CD14-positive monocyte (primary cell): ENCODE data around the gene DPP6. TPM values are rescaled to one million over a fixed set of nuclear protein-coding genes. Genes with fewer than 3 reads are reported as not detected.

Experiments
- DNase-seq, 3 donors: peaks; one replicate each; pipeline ENCODE4 v3.0.0-alpha.2; 2011 to 2022
- H2AFZ ChIP-seq: 2 replicates; pipeline ENCODE4 v1.6.0; 2012; ENCODE audit warnings: mild to moderate bottlenecking, low read depth, low read length, inconsistent platforms; ENCODE audit not compliant: insufficient read depth, poor library complexity, severe bottlenecking
- H3K27ac ChIP-seq, 2 donors: 1 replicate in 1 of 2; 2 replicates in 1 of 2; pipeline ENCODE4 v1.5.1; 2012 to 2013; ENCODE audit warnings: low read length in 2 of 2, control low read depth in 1 of 2, inconsistent platforms in 1 of 2, low read depth in 1 of 2, mild to moderate bottlenecking in 1 of 2
- H3K27me3 ChIP-seq, 2 donors: one replicate each; pipeline versions ENCODE4 v1.6.0 to v1.6.1; 2011 to 2013; ENCODE audit warnings: low read length in 2 of 2; ENCODE audit not compliant: control insufficient read depth in 2 of 2, insufficient read depth in 2 of 2
- H3K36me3 ChIP-seq, 2 donors: replicated peaks in 1 of 2; 1 replicate in 1 of 2; 2 replicates in 1 of 2; pipeline versions ENCODE4 v1.5.1 to v1.6.1; 2012 to 2013; ENCODE audit warnings: low read length in 2 of 2, control low read depth in 1 of 2, inconsistent platforms in 1 of 2, mild to moderate bottlenecking in 1 of 2; ENCODE audit not compliant: insufficient read depth in 2 of 2, control insufficient read depth in 1 of 2
- H3K4me1 ChIP-seq, 2 donors: 1 replicate in 1 of 2; 2 replicates in 1 of 2; pipeline versions ENCODE4 v1.5.1 to v1.6.1; 2012 to 2013; ENCODE audit warnings: low read length in 2 of 2, control low read depth in 1 of 2, inconsistent platforms in 1 of 2, mild to moderate bottlenecking in 1 of 2, moderate library complexity in 1 of 2; ENCODE audit not compliant: insufficient read depth in 2 of 2, control insufficient read depth in 1 of 2
- H3K4me2 ChIP-seq: replicated peaks from 2 replicates; pipeline ENCODE3; 2012; ENCODE audit warnings: low read length, moderate library complexity, mild to moderate bottlenecking; ENCODE audit not compliant: poor library complexity, severe bottlenecking; ENCODE audit errors: extremely low read depth
- H3K4me3 ChIP-seq, 3 experiments: fragments of 200-600 bp in 1 of 3; sonication (generic) in 1 of 3; replicated peaks in 1 of 3; 1 replicate in 2 of 3; 2 replicates in 1 of 3; pipeline ENCODE4 v1.5.1; 2011 to 2013; ENCODE audit warnings: low read length in 3 of 3, mild to moderate bottlenecking in 3 of 3, control low read depth in 2 of 3, low read depth in 2 of 3, inconsistent platforms in 1 of 3, moderate library complexity in 1 of 3
- H3K79me2 ChIP-seq: 2 replicates; pipeline ENCODE4 v1.6.0; 2012; ENCODE audit warnings: mild to moderate bottlenecking, control low read depth, inconsistent platforms, low read length, moderate library complexity; ENCODE audit not compliant: insufficient read depth
- H3K9ac ChIP-seq: 2 replicates; pipeline ENCODE4 v1.6.0; 2017; ENCODE audit warnings: low read length, mild to moderate bottlenecking; ENCODE audit not compliant: insufficient read depth, poor library complexity, severe bottlenecking
- H3K9me3 ChIP-seq, 2 donors: replicated peaks in 1 of 2; 1 replicate in 1 of 2; 2 replicates in 1 of 2; pipeline versions ENCODE4 v1.5.1 to v1.6.1; 2012 to 2013; ENCODE audit warnings: low read length in 2 of 2, control low read depth in 1 of 2; ENCODE audit not compliant: control insufficient read depth in 1 of 2, insufficient read depth in 1 of 2
- H4K20me1 ChIP-seq: 2 replicates; pipeline ENCODE4 v1.6.0; 2012; ENCODE audit warnings: mild to moderate bottlenecking, low read length, control low read depth, moderate library complexity; ENCODE audit not compliant: insufficient read depth
- H3K27ac Mint-ChIP-seq, 7 donors: one replicate each; pipeline ENCODE4 v1.8.0; 2020; ENCODE audit warnings: mild to moderate bottlenecking in 7 of 7, mixed read lengths in 7 of 7, moderate library complexity in 6 of 7, inconsistent platforms in 2 of 7
- H3K27me3 Mint-ChIP-seq, 3 donors: one replicate each; pipeline ENCODE4 v1.8.0; 2021 to 2022; ENCODE audit warnings: low read depth in 3 of 3, mild to moderate bottlenecking in 3 of 3, mixed read lengths in 3 of 3, moderate library complexity in 3 of 3, inconsistent platforms in 1 of 3
- H3K36me3 Mint-ChIP-seq, 2 donors: one replicate each; pipeline ENCODE4 v1.8.0; 2020; ENCODE audit warnings: mixed read lengths in 2 of 2, inconsistent platforms in 1 of 2, mild to moderate bottlenecking in 1 of 2
- H3K4me1 Mint-ChIP-seq: one replicate; pipeline ENCODE4 v1.8.0; 2020; ENCODE audit warnings: mild to moderate bottlenecking, mixed read lengths
- H3K4me3 Mint-ChIP-seq, 2 donors: one replicate each; pipeline ENCODE4 v1.8.0; 2020; ENCODE audit warnings: mild to moderate bottlenecking in 2 of 2, mixed read lengths in 2 of 2, moderate library complexity in 1 of 2
- H3K9me3 Mint-ChIP-seq, 7 donors: one replicate each; pipeline ENCODE4 v1.8.0; 2020 to 2022; ENCODE audit warnings: mixed read lengths in 7 of 7, mild to moderate bottlenecking in 6 of 7, moderate library complexity in 6 of 7, inconsistent platforms in 2 of 7
- CTCF ChIP-seq: fragments of 200-600 bp; IDR thresholded peaks from one replicate; pipeline ENCODE4 v1.8.0; 2022; ENCODE audit warnings: antibody characterized with exemption, mild to moderate bottlenecking
- WGBS: methylation state at CpG from one replicate; pipeline ENCODE4 v1.1.5; 2013; ENCODE audit warnings: missing lambda C conversion rate; ENCODE audit not compliant: insufficient coverage; 5-methylcytosine and 5-hydroxymethylcytosine counted together
- intact Hi-C, 2 donors: fragments of 100-400 bp; cut with micrococcal nuclease; formaldehyde crosslinking; loops; one replicate each; pipeline versions ENCODE4 v1.15.0 to v1.15.1; 2023
- polyA plus RNA-seq, 3 donors: library from polyadenylated mRNA; depleted of rRNA in 1 of 3; unstranded in 2 of 3; stranded (reverse) in 1 of 3; fragments of 300-500 nt in 2 of 3; fragments of >200 nt in 1 of 3; fragmentation: Illumina TruSeq in 2 of 3; gene quantifications; 1 replicate in 2 of 3; 2 replicates in 1 of 3; pipeline ENCODE4 v1.2.3, GENCODE V29; 2012 to 2021

Gene DPP6
- polyA plus RNA-seq, 3 donors = not detected

GRCh38 chr7:154633641-154634040 is 581.4 kb downstream of the DPP6 start:
- H3K27me3 Mint-ChIP-seq = peaks cover 0 to under 1% (median 0%) of the 10 kb centered on the region in 3 donors
- peaks cover 15 to 36% (median 30%) of the 10 kb centered on the region in 7 donors for H3K9me3 Mint-ChIP-seq
- DNase-seq = no peak
- Histone ChIP-seq H2AFZ (no peak overlapping the region), H4K20me1 (no peaks in the 10 kb centered on the region), H3K27ac (no peak overlapping the region), H3K4me3 (no peak overlapping the region), H3K9me3 (peaks cover 35 to 58% of the 10 kb centered on the region in 2 donors), H3K4me1 (no peaks in the 10 kb centered on the region), H3K9ac (no peak overlapping the region), H3K36me3 (no peaks in the 10 kb centered on the region), H3K27me3 (no peaks in the 10 kb centered on the region), H3K4me2 (no peak overlapping the region), H3K79me2 (no peaks in the 10 kb centered on the region)
- H3K36me3 Mint-ChIP-seq = no peaks in the 10 kb centered on the region
- no peak overlapping the region for H3K4me3 Mint-ChIP-seq
- WGBS = no CpG with 5 or more reads among the region's 3 CpGs
- no peak for TF ChIP-seq CTCF
- H3K4me1 Mint-ChIP-seq = no peaks in the 10 kb centered on the region
- intact Hi-C loops = no loop called here
- H3K27ac Mint-ChIP-seq = no peak overlapping the region

- Histone ChIP-seq H3K9me3 (peaks cover 33 to 43% of the 10 kb centered on the region in 2 donors), H3K4me2 (no peak overlapping the region), H3K27ac (no peak overlapping the region), H3K79me2 (no peaks in the 10 kb centered on the region), H2AFZ (no peak overlapping the region), H3K4me3 (no peak overlapping the region), H3K9ac (no peak overlapping the region), H4K20me1 (no peaks in the 10 kb centered on the region), H3K27me3 (no peaks in the 10 kb centered on the region), H3K36me3 (no peaks in the 10 kb centered on the region), H3K4me1 (no peaks in the 10 kb centered on the region)
- Mint-ChIP-seq H3K27me3 (peaks cover 0 to 2% (median 1%) of the 10 kb centered on the region in 3 donors), H3K4me1 (no peaks in the 10 kb centered on the region), H3K36me3 (no peaks in the 10 kb centered on the region), H3K9me3 (peaks cover 7 to 41% (median 21%) of the 10 kb centered on the region in 7 donors), H3K27ac (no peak overlapping the region), H3K4me3 (no peak overlapping the region)
- no peak for DNase-seq
- no peak for TF ChIP-seq CTCF
- WGBS = 83% methylated on average over 6 of the region's 9 CpGs
- intact Hi-C loops = no loop called here
Measured at GRCh38 chr7:154638286-154638685, 586.1 kb downstream of the DPP6 start.
